Measurements from ENCODE around the gene KCNJ4. TPM values are rescaled to one million over a fixed set of nuclear protein-coding genes. Genes with fewer than 3 reads are reported as not detected.
A peak's percentile ranks its signal among the peaks of the same experiment; 100 is the strongest.

KCNJ4 gene
- total RNA-seq, 3 donors from 2014 or later = not detected

DNA sequence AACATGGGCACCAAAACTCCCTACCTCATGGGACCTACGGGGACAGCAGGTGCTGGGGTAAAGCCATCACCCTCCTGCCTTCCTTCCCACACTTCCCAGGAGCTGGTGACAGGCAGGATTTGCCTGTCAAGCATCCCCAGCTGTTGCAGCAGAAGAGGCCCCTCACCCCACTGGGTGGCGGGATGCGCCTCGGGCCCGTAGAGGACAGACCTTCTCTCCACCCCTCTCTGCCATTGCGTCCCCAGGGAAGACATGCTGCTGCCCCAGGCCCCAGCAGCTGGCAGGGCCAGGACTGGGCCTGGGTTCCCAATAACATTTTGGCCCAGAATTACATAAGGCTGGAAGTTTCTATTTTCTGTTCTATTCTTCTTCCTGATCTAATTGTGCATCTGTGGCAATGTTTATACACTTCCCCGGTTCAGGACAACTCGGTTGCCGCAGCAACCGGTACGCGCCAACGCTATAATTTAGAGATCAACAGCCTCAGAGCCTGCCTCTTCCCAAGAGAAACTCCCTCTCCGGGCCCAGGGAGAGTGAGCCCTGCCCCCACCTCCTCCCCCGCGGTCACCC is 25.4 kb downstream of the KCNJ4 start:
- DNase-seq = no peak
- Histone ChIP-seq H3K9me3 (no peaks in the 10 kb centered on the region), H3K4me1 (ENCODE audit: low read depth) (peaks cover 1% of the 10 kb centered on the region), H3K4me3 (no peak overlapping the region), H3K36me3 (ENCODE audit: low read depth) (no peaks in the 10 kb centered on the region)
- TF ChIP-seq, protein P1, sequence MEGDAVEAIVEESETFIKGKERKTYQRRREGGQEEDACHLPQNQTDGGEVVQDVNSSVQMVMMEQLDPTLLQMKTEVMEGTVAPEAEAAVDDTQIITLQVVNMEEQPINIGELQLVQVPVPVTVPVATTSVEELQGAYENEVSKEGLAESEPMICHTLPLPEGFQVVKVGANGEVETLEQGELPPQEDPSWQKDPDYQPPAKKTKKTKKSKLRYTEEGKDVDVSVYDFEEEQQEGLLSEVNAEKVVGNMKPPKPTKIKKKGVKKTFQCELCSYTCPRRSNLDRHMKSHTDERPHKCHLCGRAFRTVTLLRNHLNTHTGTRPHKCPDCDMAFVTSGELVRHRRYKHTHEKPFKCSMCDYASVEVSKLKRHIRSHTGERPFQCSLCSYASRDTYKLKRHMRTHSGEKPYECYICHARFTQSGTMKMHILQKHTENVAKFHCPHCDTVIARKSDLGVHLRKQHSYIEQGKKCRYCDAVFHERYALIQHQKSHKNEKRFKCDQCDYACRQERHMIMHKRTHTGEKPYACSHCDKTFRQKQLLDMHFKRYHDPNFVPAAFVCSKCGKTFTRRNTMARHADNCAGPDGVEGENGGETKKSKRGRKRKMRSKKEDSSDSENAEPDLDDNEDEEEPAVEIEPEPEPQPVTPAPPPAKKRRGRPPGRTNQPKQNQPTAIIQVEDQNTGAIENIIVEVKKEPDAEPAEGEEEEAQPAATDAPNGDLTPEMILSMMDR (IDR thresholded peaks at IDR 0.05) = no peak
- intact Hi-C loops (cut with DNase I, micrococcal nuclease) = no loop called here
- peak; percentile 38 for ATAC-seq

DNA sequence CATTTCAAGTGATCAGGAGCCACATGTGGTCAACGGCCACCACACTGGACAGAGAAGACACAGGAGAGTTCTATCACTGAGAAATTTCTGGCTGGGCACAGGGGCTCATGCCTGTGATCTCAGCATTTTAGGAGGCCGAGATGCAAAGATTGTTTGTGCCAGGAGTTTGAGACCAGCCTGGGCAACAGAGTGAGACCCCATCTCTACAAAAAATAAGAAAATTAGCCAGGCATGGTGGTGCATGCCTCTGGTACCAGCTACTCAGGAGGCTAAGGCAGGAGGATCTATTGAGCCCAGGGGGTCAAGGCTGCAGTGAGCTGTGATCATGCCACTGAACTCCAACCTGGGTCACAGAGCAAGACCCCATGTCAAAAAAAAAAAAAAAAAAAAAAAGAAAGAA is 26.3 kb downstream of the KCNJ4 start:
- Histone ChIP-seq H3K4me1 (ENCODE audit: low read depth) (peaks cover 4% of the 10 kb centered on the region), H3K36me3 (ENCODE audit: low read depth) (no peaks in the 10 kb centered on the region), H3K4me3 (no peak overlapping the region), H3K9me3 (no peaks in the 10 kb centered on the region)
- ATAC-seq = no peak
- no peak for DNase-seq
- TF ChIP-seq, protein P1 (IDR thresholded peaks at IDR 0.05) = no peak
- intact Hi-C loops (cut with DNase I, micrococcal nuclease) = no loop called here

DNA sequence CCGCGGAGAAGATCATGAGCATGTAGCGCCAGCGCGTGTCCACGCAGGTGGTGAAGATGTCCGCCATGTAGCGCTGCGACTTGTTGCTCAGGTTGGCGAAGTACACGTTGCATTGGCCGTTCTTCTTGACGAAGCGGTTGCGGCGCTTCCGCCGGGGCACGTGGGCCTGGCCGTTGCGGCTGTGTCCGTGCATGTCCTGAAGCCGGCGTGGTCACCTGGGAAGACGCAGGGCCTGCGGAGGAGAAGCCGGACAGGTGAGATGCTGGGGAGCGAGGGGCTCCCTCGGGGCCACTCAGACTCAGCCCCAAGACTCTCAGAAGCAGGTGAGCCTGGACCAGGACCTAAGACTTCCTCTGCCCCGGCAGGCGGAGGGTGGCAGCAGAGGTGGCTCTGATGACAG is 27.1 kb downstream of the KCNJ4 start:
- Histone ChIP-seq H3K4me3 (no peak overlapping the region), H3K36me3 (ENCODE audit: low read depth) (no peaks in the 10 kb centered on the region), H3K9me3 (no peaks in the 10 kb centered on the region), H3K4me1 (ENCODE audit: low read depth) (peaks cover 4% of the 10 kb centered on the region)
- TF ChIP-seq, protein P1 (IDR thresholded peaks at IDR 0.05) = no peak
- intact Hi-C loops (cut with DNase I, micrococcal nuclease) = no loop called here
- ATAC-seq = no peak
- no peak for DNase-seq

DNA sequence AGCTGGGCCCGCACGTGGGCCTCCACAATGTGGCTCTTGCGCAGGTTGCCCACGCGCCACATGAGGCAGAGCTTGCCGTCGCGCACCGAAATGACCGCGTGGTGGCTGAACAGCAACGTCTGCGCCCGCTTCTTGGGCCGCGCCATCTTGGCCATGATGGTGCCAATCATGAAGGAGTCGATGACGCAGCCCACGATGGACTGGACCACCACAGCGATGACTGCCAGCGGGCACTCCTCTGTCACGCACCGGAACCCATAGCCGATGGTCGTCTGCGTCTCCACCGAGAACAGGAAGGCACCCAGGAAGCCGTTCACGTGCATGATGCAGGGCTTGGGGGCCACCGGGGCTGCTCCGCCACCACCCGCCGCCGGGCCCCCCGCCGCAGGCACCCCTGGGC is 27.5 kb downstream of the KCNJ4 start:
- H3K36me3 ChIP-seq (ENCODE audit: low read depth) = no peaks in the 10 kb centered on the region
- TF ChIP-seq, protein P1 (IDR thresholded peaks at IDR 0.05) = no peak
- DNase-seq (no peak), ATAC-seq (no peak)
- no peak overlapping the region for H3K4me3 ChIP-seq
- peaks cover 4% of the 10 kb centered on the region for H3K4me1 ChIP-seq (ENCODE audit: low read depth)
- intact Hi-C loops (cut with DNase I, micrococcal nuclease) = no loop called here
- H3K9me3 ChIP-seq = no peaks in the 10 kb centered on the region

DNA sequence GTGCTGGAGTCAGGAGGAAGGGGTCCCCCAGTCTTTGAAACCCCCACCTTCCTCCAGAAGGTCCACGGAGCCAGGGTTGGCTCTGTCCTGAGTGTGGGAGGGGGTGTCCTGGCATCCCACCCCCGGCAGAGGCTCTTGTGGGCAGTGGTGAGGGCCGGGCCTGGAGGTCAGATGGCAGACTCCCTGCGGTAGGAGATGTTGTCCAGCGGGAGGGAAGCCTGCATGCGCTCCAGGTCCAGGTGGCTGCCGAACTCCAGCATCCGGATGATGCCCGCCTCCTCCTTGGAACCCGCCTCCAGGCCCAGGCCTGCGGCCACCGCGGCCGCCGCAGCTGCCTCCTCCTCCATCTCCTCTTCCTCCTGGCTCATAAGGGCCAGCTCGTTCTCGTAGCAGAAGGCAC is 28.4 kb downstream of the KCNJ4 start:
- TF ChIP-seq, protein P1 (IDR thresholded peaks at IDR 0.05) = no peak
- no peak for ATAC-seq
- H3K9me3 ChIP-seq = no peaks in the 10 kb centered on the region
- no peak for DNase-seq
- intact Hi-C loops (cut with DNase I, micrococcal nuclease) = no loop called here
- no peak overlapping the region for H3K4me3 ChIP-seq
- H3K36me3 ChIP-seq (ENCODE audit: low read depth) = no peaks in the 10 kb centered on the region
- peaks cover 4% of the 10 kb centered on the region for H3K4me1 ChIP-seq (ENCODE audit: low read depth)

Measured in mucosa of descending colon (tissue), 3 donors.